ENCODE results near the gene CYP51A1. TPM values are rescaled to one million over a fixed set of nuclear protein-coding genes. Genes with fewer than 3 reads are reported as not detected.

The CYP51A1 gene
- total and polyA plus RNA-seq, 8 donors = 9.6 to 43.5 (median 30.4) TPM

- WGBS, 2 donors = 10 to 12% methylated on average over 21 of the region's 21 CpGs
- intact Hi-C loops (cut with DNase I) = loop anchor here in 1 of 3 donors (10.0 kb wide), 1 partner anchor 310 kb away; the partner anchor contains the start of gene GATAD1
- H3K36me3 ChIP-seq = no peaks in the 10 kb centered on the region
- peak overlapping the region; percentile 92 to 98 (median 95) for H3K27ac ChIP-seq
- H3K4me3 ChIP-seq = peak overlapping the region; percentile 62 to 99 (median 85)
- TF ChIP-seq CTCF (IDR thresholded peaks at IDR 0.05) = no peak
- peak; percentile 19 to 32 (median 26) for ATAC-seq
- no peak for FAIRE-seq
- peak in 2 of 6 donors; percentile 20 to 37 for DNase-seq
- peaks cover 0 to 15% (median 4%) of the 10 kb centered on the region in 3 donors for H3K4me1 ChIP-seq
- no peaks in the 10 kb centered on the region for H3K27me3 ChIP-seq
- H3K9me3 ChIP-seq = no peaks in the 10 kb centered on the region
Measured at GRCh38 chr7:92135052-92135889, 994 bp upstream of the CYP51A1 start.

- H3K27ac ChIP-seq = peak overlapping the region; percentile 92 to 98 (median 95)
- no peak for FAIRE-seq
Measured at GRCh38 chr7:92133737-92134270, 473 bp downstream of the CYP51A1 start.

GRCh38 chr7:92133133-92133736 lies 1.0 kb downstream of the CYP51A1 start:
- FAIRE-seq (no peak), DNase-seq (peak in 1 of 6 donors; percentile 18), ATAC-seq (peak; percentile 0 to 6 (median 3))
- TF ChIP-seq CTCF (IDR thresholded peaks at IDR 0.05) = no peak
- Histone ChIP-seq H3K4me3 (peak overlapping the region; percentile 62 to 99 (median 85)), H3K27me3 (no peaks in the 10 kb centered on the region), H3K9me3 (no peaks in the 10 kb centered on the region), H3K36me3 (peaks cover 0 to 5% (median 0%) of the 10 kb centered on the region in 3 donors), H3K27ac (peak overlapping the region; percentile 92 to 98 (median 95)), H3K4me1 (peaks cover 0 to 15% (median 4%) of the 10 kb centered on the region in 3 donors)
- WGBS, 2 donors = 29 to 32% methylated on average over 15 of the region's 15 CpGs
- intact Hi-C loops (cut with DNase I) = loop anchor here in 1 of 3 donors (10.0 kb wide), 1 partner anchor 312 kb away; the partner anchor contains the start of gene GATAD1

More at GRCh38 chr7:92133737-92134270, 473 bp downstream of the CYP51A1 start:
- WGBS, 2 donors = 0 to 1% methylated on average over 42 of the region's 42 CpGs
- peak overlapping the region; percentile 62 to 99 (median 85) for H3K4me3 ChIP-seq
- no peaks in the 10 kb centered on the region for H3K27me3 ChIP-seq
- H3K4me1 ChIP-seq = peaks cover 0 to 15% (median 4%) of the 10 kb centered on the region in 3 donors
- ATAC-seq (peak; percentile 49 to 61 (median 56)), DNase-seq (peak; percentile 48 to 86 (median 76))
- H3K9me3 ChIP-seq = no peaks in the 10 kb centered on the region
- intact Hi-C loops (cut with DNase I) = loop anchor here in 1 of 3 donors (10.0 kb wide), 1 partner anchor 311 kb away; the partner anchor contains the start of gene GATAD1
- TF ChIP-seq CTCF (IDR thresholded peaks at IDR 0.05) = peak; percentile 61 to 77 (median 76)
- peaks cover 0 to under 1% (median 0%) of the 10 kb centered on the region in 3 donors for H3K36me3 ChIP-seq

GRCh38 chr7:92131764-92132330 lies 2.4 kb downstream of the CYP51A1 start:
- Histone ChIP-seq H3K9me3 (no peaks in the 10 kb centered on the region), H3K27me3 (no peaks in the 10 kb centered on the region), H3K36me3 (peaks cover 0 to 11% (median 0%) of the 10 kb centered on the region in 3 donors), H3K4me1 (peaks cover 0 to 15% (median 4%) of the 10 kb centered on the region in 3 donors), H3K4me3 (no peak overlapping the region), H3K27ac (no peak overlapping the region)
- no peak for TF ChIP-seq CTCF (IDR thresholded peaks at IDR 0.05)
- FAIRE-seq (no peak), DNase-seq (no peak), ATAC-seq (no peak)
- 49 to 56% methylated on average over 4 of the region's 4 CpGs for WGBS, 2 donors
- intact Hi-C loops (cut with DNase I) = loop anchor here in 1 of 3 donors (10.0 kb wide), 1 partner anchor 313 kb away; the partner anchor contains the start of gene GATAD1

Measured in pancreas (tissue), 10 donors.